ENCODE data around the gene NDUFS3.

DNA sequence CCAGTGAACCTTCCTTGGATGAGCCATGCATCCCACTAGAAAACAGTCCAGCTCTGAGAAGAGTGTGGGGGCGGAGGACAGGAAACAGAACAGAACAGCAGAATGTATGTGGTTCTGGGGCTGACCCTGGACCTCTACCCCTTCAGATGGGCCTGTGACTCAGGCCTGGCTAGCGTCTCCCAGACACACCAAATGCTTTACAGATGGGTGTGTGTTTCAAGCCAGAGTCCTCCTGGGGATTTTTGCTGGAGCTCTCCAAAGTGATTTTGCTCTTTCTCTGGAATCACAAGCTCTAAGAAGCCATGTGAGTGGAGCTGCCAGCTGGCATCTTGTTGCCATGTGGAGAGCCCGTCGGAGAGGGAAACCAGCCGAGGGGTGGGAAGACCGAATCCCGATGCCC is 28.5 kb downstream of the NDUFS3 start:
- TF ChIP-seq CTCF (IDR thresholded peaks at IDR 0.05; ENCODE audit: low read depth, low read length) (no peak), EZH2phosphoT487 (IDR thresholded peaks at IDR 0.05; ENCODE audit: low read depth) (no peak)
